ENCODE data around the gene SMIM36.

- no peak for TF ChIP-seq CTCF (IDR thresholded peaks at IDR 0.05; ENCODE audit: control extremely low read depth in 1 of 3, insufficient read depth in 1 of 3, low read depth in 1 of 3, low read length in 3 of 3)
- no peak for TF ChIP-seq MAX (IDR thresholded peaks at IDR 0.05)
- no peak for TF ChIP-seq POLR2A (IDR thresholded peaks at IDR 0.05; ENCODE audit: control extremely low read depth in 1 of 2, low read depth in 2 of 2, low read length in 2 of 2)
- TF ChIP-seq RFX5 (IDR thresholded peaks at IDR 0.05; ENCODE audit: borderline replicate concordance, low read depth, low read length): no peak
- no peak for TF ChIP-seq TEAD4 (IDR thresholded peaks at IDR 0.05; ENCODE audit: low read depth, low read length)
- TF ChIP-seq POLR2AphosphoS5 (IDR thresholded peaks at IDR 0.05; ENCODE audit: low read depth, low read length): no peak
- TF ChIP-seq CBX5 (IDR thresholded peaks at IDR 0.05; ENCODE audit: low read depth, low read length): no peak
- TF ChIP-seq TAF1 (IDR thresholded peaks at IDR 0.05; ENCODE audit: low read depth, low read length): no peak
- TF ChIP-seq EP300 (IDR thresholded peaks at IDR 0.05; ENCODE audit: borderline replicate concordance in 1 of 2, low read depth in 2 of 2, low read length in 2 of 2): no peak
- no peak for TF ChIP-seq BRCA1 (IDR thresholded peaks at IDR 0.05; ENCODE audit: low read depth, low read length)
- no peak for TF ChIP-seq JUND (IDR thresholded peaks at IDR 0.05; ENCODE audit: low read length)
- TF ChIP-seq GABPA (IDR thresholded peaks at IDR 0.05; ENCODE audit: borderline replicate concordance, insufficient read depth, low read length): no peak
- no peak for TF ChIP-seq SIX5 (IDR thresholded peaks at IDR 0.05; ENCODE audit: low read depth, low read length)
- TF ChIP-seq CREB1 (IDR thresholded peaks at IDR 0.05): no peak
These were observed 25.0 kb upstream of the SMIM36 start for GRCh38 chr17:55536205-55536604.

All from H1 (cell line).